Measurements from ENCODE around the gene HPN.
A peak's percentile ranks its signal among the peaks of the same experiment; 100 is the strongest.
"Not testable (repeated sequence)": the region's sequence is repeated elsewhere in the genome, so short reads cannot be mapped to it uniquely, and the experiment has no call there.

HPN gene

DNA sequence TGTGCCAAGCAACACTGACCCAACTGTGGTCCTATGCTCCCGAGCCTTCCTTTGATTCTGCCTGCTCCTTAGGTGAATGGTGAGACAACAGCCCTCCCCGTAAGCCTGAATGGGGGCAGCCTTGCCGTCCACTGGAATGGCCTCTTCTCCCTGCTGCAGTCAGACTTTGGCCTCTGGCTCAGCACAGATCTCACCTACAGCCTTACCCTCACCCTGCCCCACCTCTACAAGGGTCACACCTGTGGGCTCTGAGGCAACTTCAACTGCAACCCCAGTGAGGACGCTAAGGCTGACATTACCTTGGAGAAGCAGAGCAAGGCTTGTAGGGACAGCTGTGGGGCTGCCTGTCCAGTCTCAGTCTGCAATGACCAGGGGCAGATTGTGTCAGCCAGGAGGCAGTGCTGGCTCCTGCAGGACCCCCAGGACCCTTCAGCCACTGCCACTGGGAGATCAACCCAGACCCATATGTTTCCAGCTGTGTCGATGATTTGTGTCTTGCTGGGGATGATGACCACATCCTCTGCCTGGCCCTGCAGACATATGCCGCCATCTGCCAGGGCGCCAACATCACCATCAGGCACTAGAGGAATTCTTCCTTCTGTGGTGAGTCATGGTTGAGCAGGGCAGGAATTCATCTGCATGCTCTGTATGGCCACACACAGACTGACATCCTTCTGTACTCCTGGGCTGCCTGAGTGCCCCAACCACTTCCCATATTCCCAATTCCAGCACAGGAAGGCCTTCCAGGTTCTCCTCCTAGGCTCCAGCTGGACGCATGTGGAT lies 46.8 kb downstream of the HPN start:
- peak; percentile 39 for DNase-seq

DNA sequence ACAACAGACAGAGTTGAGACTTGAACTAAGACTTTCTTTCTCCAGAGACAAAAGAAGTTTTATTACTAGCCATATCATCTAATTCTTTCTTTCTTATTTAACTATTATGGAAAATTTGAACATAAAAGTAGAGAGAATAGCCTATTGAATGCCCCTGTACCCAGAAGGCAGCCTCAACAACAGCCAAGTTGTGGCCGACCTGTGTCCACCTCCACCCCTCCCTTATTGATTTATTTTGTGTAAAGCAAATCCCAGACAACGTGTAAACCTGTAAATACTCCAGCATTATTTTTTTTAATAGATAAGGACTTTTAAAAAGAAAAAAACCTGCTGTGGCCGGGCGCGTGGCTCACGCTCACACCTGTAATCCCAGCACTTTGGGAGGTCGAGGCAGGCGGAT lies 48.0 kb downstream of the HPN start:
- no peak for DNase-seq

DNA sequence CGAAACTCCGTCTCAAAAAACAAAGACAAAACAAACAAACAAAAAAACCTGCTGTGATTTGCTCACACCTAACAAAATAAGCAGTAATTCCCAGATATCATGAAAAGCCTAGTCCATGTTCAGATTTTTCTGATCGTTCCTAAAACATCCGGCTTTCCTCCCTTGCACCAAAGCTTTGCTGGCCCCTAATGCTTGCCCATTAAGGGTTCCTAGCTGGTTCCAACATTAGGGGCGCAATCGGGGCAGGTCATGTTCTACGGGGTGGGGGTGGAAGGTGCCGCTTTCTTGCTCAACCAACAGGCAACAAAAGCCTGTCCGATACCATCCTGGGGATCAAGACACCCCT lies 48.6 kb downstream of the HPN start:
- no peak for DNase-seq

DNA sequence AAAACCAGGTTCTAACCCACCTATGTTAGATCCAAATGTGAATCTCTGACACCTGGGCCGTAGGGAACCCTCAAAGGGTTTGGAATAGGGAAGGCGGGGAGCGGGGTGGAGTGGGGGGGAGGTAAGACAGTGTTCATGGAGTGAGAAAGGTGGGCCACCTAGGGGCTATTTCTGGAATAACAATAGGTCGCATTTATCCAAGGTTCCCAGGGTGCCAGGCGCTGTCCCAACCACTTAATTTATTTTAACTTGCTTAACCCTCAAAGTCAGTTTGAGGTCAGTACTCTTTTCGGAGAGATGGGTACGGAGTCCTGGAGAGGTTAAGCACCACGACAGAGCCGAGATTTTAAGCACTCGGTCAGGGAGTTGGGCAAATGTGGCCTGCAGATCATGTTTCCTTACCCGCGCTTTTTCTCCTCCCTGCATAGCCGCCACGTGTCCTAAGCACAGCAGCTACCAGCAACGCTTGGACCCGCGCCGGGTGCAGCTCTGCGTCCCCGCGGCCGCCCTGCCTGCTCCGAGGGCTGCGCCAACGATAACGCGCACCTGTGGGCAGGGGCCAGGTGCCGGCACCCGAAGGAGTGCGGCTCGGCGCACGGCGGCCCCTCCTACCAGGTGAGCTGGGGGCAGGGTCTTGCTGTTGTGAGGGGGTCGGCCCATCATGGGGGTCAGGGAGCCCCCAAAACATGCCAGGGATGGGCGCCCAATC lies 49.1 kb downstream of the HPN start:
- DNase-seq, result peak; percentile 57

DNA sequence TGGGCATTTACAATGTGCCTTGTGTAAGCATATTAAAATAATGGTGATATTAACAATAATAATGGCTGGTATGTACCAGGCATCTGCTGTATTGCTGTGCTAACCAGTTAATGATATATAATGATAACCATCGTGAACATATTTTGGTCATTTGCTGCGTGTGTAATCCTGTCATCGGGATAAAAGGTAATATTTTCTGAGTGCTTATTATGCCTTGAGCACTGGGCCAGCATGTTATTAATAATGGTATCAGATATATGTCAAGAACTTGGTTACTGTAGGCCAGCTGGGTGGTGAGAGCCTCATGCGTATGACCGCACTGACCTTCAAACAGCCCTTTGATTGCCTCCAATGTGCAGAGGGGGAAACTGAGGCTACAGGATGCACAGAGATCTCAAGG lies 51.9 kb downstream of the HPN start:
- DNase-seq, result no peak

DNA sequence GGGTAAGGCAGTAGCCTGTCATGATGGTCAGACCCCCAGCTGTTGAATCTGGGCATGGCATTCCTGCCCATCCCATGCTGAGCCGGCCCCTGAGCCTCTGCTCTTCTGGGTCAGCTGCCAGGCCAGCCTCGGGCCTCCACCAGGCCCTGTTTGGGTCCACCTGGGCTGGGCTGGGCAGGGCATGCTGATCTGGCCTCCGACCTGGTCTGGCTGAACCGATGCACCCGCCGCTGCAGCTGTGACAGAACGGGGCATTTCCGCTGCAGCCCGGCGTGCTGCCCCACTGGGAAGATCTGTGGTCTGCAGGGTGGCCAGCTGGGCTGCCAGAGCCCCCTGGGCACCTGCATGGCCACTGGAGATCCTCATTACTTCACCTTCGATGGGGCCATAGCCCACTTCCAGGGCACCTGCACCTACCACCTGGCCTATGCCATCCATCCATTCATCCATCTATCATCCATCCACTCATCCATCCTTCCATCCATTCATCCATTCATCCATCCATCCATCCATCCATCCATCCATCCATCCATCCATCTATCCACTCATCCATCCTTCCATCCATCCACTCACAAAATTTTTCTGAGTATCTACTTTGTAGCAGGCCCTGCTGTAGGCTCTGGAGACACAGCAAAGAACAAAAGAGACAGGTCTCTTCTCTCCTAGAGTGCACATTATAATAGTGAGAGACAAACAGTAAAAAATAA lies 52.6 kb downstream of the HPN start:
- DNase-seq, result no peak

DNA sequence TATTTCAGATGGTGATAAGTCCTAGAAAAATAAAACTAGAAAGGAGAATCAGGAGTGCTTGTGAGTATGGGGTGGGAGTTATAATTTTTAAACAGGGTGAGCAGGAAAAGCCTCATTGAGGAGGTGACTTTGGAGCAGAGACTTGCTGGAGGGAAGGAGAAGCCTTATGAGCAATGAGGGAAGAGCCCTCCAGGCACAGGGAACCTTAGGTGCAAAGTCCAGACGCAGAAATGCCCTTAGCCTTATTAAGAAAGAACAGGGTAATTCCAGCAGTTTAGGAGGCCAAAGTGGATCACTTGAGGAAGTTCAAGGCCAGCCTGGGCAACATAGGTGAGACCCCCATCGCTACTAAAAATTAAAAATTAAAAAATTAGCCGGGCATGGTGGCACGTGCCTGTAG lies 53.1 kb downstream of the HPN start:
- no peak for DNase-seq

DNA sequence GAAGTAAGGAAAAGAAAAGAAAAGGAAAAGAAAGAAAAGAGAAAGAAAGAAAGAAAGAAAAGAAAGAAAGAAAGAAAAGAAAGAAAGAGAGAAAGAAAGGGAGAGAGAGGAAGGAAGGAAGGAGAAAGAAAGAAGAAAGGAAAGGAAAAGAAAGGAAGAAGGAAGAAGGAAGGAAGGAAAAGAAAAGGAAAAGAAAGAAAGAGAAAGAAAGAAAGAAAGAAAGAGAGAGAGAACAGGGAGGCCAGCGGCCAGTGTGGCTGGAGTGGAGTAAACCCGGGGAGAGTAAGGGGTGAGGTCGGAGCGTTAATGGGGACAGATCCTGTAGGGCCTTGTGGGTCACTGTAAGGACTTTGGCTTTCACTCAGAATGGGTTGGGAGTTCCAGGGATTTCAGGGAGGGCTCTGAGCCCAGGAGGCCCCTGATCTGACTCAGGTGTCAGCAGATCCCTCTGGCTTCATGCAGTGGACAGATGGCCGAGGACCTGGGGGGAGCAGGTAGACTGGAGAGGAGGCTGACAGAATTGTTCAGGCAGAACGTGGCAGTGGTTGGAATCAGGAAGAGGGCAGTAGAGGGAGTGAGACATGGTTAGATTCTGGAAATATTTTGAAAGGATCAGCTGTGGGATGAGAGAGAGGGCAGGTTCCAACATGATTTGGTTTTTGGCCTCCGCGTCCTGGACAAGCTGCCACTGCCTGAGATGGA lies 54.3 kb downstream of the HPN start:
- no peak for DNase-seq

DNA sequence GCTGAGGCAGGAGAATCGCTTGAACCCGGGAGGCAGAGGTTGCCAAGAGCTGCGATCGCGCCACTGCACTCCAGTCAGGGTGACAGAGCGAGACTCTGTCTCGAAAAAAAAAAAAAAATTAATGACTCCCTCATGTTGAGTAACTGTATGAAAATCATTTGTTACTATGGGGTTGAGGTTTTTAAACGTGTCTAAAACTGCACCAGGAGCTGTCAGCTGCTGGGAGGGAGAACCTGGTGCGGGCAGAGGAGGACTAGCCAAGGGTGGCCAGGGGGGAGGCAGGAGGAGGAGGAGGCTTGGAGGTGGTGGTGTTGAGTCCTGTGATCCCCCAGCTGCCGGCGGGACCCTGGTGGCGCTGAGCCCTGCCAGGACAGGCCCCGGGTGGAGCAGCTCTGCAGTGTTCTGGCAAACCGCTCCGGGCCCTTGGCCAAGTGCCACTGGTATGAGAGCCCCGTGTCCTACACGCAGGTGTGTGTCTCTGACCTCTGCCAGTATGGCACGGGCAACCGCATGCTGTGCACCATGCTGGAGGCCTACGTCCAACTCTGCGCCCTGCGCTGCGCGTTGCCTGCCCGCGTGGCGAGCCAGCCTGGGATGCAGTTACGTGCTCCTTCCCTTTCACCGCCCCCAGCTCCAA lies 57.0 kb downstream of the HPN start:
- DNase-seq, result no peak

DNA sequence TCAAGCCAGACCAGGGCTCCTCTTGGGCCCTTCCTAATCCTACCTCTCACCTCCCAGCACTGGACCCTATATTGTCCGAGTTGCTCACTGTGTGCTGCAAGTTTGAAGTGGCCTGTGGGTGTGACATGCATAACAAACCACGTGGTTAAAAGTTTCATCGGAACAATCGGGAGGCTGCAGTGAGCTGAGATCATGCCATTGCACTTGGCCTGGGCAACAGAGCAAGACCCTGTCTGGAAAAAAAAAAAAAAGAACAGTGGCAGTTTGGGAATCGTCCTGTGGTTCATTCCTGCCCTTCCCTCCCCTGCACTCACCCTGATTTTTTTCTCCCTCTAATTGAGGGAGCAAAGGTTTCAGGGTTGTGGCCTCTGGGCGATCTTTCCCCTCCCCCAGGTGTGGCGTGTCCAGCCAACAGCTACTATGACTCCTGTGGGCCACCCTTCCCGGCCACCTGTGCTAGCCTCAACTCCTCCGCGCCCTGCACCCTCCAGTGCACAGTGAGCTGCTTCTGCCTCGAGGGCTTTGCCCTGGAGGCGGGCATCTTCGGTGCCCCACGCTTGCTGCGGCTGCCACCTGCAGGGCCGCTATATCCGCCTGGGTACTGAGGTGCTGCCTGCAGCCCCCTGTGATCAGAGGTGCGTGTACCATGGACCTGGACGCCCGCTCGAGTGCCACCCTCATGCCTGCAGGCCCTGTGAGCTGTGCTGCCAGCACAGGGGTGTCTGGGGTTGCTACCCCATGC lies 57.8 kb downstream of the HPN start:
- DNase-seq, result no peak

DNA sequence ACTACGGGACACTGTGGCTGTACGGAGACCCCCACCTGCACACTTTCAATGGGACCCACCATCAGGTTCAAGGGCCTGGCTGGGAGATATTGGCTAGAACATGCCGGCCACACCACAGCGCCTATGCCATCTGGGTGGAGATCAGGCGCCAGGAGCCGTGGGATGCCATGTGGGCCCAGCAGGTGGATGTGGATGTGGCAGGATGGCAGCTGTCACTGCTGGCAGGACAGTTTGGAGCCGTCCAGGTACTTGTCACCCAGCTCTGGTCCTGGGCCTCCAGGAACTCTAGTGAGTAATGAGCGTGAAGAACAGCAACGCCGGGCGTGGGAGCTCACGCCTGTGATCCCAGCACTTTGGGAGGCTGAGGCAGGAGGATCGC lies 58.4 kb downstream of the HPN start:
- no peak for DNase-seq

DNA sequence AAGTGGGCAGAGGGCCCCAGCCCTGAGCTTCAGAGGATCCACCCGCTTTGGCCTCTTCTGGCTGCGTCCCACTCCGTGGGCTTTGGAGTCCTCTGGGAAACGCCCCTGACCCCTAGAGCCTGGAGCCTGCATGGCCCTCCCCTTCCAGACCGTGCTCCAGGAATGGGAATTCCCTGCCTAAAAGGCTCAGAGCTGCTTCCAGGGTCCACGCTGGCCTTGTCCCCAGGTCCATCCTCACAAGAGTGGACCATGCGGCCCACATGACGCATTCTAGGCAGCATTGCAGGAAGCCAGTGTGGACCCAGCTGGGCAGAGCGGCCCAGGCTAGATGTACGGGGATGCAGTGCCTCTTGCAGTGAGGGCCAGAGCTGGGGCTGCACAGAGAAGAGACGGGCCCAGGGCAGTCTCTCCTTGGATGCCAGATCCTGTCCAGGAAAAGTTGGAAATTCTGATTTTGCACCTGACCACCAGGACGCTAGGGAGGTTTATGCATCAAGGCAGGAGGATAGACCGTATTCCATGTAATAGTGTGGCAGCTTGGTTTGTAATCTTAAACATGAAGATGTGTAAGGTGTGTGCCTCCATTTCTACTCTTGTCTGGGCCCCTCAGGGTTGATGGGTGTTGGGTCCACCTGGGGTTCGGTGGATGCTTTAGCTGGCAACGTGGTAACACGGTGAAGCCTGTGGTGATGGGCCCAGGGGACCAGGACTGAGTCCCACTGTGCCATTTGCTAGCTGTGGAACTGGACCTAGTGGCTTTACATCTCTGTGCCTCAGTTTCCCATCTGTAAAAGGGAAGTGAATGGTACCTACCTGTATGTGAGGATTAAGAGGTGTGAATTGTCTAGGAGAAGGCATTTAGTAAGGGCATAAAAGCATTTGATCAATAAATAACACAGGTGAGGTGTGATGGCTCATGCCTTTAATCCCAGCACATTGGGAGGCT lies 59.3 kb downstream of the HPN start:
- DNase-seq, result no peak

DNA sequence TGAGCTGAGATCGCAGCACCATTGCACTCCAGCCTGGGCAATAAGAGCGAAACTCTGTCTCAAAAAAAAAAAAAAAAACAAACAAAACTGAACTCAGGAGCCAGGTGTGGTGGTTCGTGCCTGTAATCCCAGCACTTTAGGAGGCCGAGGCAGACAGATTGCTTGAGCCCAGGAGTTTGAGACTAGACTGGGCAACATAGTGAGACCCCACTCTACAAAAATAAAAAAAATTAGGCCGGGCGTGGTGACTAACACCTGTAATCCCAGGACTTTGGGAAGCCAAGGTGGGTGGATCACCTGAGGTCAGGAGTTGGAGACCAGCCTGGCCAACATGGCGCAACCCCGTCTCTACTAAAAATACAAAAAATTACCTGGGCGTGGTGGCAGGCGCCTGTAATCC lies 60.4 kb downstream of the HPN start:
- DNase-seq, result not testable (repeated sequence)

DNA sequence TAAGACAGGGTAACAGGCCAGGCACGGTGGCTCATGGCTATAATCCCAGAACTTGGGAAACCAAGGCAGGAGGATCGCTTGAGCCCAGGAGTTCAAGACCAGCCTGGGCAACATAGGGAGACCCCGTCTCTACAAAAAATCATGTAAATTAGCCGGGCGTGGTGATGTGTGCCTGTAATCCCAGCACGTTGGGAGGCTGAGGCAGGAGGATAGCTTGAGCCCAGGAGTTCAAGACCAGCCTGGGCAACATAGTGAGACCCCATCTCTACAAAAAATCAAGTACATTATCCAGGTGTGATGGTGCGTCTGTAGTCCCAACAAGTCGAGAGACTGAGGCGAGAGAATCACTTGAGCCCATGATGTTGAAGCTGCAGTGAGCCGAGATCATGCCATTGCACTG lies 62.1 kb downstream of the HPN start:
- not testable (repeated sequence) for DNase-seq

DNA sequence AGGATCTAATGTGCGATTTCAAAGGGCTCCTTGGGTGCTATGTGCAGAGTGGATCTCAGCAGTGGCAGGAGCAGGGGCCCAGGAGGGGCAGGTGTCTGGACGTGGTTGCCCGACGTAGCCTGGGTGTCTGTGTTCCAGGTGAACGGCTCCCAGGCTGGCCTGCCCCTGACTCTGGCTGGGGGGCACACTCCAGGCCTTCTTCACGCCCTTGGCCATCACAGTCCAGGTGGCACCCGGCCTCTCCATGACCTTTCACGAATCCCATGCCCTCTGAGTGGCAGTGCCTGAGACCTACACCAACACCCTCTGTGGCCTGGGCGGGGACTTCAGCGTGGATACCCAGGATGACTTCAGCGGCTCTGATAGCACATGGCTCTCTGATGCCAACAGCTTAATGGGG lies 62.8 kb downstream of the HPN start:
- DNase-seq, result no peak

DNA sequence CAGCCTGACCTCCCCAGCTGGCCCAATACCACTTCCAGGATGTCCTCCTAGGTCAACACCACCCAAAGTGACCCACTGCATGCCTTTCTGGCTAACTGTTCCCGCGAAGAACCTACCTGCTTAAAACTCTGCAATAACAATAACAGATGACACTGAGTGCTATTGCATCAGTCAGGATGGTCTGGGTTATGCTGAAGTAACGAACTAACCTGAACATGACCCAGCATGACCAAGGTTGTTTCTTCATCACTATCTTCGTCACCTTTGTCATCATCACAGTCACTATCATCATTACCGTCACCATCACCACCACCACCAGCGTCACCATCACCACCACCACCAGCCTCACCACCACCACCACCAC lies 63.5 kb downstream of the HPN start:
- no peak for DNase-seq

DNA sequence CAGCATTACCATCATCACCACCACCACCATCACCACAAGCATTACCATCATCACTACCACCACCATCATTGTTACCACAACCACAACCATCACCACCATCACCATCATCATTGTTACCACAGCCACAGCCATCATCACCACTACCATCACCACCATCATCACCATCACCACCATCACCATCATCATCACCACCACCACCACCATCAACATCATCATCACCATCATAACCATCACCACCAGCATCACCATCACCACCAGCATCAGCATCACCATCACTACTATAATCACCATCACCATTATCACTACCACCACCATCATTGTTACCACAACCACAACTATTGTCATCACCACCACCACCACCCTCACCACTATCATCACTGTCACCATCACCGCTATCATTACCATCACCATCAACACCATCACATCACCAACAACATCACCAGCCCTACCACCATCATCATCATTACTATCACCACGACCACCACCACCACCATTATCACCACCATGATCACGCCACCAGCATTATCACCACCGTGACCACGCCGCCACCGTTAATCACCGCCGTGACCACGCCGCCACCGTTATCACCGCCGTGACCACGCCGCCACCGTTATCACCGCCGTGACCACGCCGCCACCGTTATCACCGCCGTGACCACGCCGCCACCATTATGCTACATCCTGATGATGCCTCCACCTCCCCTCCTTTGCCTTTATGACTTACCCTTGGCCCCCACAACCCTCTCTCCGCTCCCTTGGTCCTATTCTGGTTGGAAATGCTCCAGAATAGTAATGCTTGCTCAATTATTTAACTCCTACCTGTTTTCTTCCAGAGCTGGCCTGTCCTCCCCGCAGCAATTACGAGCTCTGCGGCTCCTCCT lies 64.1 kb downstream of the HPN start:
- no peak for DNase-seq

DNA sequence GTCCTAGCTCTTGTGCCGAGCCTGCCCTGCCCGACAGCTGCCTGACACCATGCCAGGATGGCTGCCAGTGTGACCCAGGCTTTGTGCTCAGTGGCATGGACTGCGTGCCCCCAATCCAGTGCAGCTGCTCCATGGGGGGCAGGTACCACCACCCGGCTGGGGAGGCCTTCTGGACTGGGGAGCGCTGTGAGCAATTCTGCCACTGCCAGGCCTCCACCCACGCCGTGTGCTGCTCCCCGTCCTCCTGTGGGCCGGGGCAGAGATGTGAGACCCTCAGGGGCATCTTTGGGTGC lies 64.7 kb downstream of the HPN start:
- no peak for DNase-seq

DNA sequence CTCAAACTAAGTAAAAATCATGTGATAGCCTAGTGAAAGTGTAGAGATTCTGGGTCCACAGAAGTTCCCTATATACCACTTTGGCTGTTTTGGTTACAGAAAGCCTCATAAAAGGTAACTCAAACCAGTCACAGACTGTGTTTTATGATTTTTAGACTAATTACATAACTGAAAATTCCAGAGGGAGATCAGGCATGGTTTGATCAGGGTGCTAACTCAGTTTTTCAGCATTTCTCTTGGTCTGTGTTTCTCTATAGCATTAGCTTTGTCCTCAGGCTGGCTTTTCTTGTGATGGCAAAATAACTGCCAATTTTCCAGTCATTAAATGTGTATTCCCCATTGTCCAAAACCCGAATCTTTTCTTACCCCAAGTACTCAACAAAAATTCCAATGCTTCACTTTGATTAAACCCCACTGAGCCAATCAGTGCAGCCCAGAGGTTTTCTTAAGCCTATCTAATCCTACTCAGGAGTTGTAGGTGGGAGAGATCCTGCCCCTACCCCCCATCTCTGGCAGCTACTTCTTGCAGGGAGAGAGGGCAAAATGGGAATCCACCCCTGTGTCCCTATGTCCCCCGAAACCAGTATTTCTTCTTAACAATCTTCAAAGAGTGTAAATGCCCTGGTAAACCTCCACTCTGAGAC lies 65.5 kb downstream of the HPN start:
- no peak for DNase-seq

DNA sequence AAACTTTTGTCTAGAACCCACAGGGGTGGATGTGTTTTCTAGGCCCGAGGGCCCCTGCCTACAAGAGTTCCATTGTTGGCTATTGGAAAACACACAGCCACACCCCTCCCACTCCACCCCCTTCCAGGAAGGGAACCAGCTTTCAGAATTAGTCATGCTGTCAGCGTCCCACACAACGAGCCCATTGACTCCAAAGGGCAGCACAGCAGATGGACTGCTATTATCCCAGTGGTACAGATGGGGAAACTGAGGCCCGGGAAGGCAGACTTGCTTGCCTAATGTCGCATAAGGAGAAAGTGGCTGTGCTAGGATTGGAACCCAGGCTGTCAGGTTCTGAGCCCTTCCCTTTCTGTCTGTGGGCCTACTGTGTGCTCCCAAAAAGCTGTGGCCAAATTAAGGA lies 66.0 kb downstream of the HPN start:
- DNase-seq, result no peak
